GM12801 (cell line): ENCODE results near the gene MINDY4.

Experiments used
- CTCF ChIP-seq: IDR thresholded peaks from one replicate; pipeline ENCODE4 v1.5.1; 2011; ENCODE audit warnings: control low read depth; ENCODE audit not compliant: insufficient read length; ENCODE audit errors: extremely low read depth

The MINDY4 gene

GRCh38 chr7:30842542-30843451 lies 71.6 kb downstream of the MINDY4 start:
- TF ChIP-seq CTCF, result no peak

- no peak for TF ChIP-seq CTCF
Measured at GRCh38 chr7:30843741-30844482, 72.7 kb downstream of the MINDY4 start.

- no peak for TF ChIP-seq CTCF
Measured at GRCh38 chr7:30844483-30844874, 73.3 kb downstream of the MINDY4 start.

GRCh38 chr7:30844916-30845315 lies 73.7 kb downstream of the MINDY4 start:
- no peak for TF ChIP-seq CTCF

GRCh38 chr7:30845426-30846135 lies 74.4 kb downstream of the MINDY4 start:
- TF ChIP-seq CTCF, result no peak

- no peak for TF ChIP-seq CTCF
Measured at GRCh38 chr7:30846378-30846777, 75.2 kb downstream of the MINDY4 start.
